ENCODE data around the gene GAPVD1. TPM values are rescaled to one million over a fixed set of nuclear protein-coding genes. Genes with fewer than 3 reads are reported as not detected.
"Not testable (repeated sequence)": the region's sequence is repeated elsewhere in the genome, so short reads cannot be mapped to it uniquely, and the experiment has no call there.

The GAPVD1 gene
- total RNA-seq, 1 donor from 2014 or later = 44.0 TPM

DNA sequence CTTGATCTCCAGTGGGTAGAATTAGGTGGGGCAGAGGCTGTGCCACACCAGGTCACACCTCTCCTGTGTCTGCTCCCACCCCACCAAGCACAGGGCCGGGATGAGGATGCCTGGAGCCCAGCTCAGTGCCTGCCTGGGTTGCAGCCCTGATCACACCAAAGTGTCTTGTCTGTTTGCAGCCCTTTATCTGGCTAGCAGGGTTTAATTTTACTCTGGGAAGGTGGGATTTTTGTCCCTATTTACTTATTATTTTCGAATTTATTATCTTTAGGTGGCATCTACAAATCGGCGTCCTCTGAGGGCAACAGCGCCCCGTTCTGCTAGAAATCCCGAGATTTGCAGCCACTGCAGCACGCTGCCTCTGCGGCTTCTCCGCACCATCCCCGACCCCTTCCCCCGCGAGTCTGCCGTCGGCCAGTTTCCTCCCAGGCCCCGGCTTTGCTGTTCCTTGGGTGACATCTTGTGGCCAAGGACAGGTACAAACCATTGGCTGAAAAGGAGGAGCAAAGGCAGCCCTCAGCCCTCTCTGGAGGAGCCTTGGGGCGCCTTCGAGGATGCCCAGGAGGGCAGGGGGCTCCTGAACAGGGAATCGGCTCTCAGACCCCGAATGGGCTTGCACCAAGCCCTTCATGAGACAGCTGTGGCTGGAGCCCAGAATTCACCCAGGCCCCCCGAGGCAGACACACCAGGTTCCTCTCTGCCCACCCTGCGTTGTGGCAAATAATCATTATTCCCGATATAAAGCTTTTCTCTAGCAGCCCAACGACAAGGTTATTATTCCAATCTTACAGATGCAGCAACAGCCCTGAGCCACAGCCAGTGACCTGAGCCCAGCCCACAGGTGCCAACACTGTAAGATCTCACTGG lies 113.0 kb downstream of the GAPVD1 start:
- peak; percentile 45 to 72 for DNase-seq (ENCODE audit: low read depth in 2 of 2)

DNA sequence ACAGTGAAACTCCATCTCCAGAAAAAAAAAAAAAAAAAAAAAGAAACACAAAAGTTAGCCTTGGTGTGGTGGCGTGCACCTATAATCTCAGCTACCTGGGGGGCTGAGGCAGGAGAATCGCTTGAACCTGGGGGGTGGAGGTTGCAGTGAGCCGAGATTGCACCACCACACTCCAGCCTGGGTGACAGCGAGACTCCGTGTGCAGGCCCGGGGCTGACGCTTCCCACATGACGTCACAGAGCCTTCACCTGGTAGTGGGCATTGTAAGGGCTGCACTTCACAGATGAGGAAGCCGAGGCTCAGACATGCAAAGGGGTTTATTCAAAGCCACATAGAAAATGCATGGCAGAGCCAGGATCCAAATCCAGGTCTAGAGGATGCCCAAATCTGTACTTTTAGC lies 114.2 kb downstream of the GAPVD1 start:
- DNase-seq (ENCODE audit: low read depth in 2 of 2) = no peak

DNA sequence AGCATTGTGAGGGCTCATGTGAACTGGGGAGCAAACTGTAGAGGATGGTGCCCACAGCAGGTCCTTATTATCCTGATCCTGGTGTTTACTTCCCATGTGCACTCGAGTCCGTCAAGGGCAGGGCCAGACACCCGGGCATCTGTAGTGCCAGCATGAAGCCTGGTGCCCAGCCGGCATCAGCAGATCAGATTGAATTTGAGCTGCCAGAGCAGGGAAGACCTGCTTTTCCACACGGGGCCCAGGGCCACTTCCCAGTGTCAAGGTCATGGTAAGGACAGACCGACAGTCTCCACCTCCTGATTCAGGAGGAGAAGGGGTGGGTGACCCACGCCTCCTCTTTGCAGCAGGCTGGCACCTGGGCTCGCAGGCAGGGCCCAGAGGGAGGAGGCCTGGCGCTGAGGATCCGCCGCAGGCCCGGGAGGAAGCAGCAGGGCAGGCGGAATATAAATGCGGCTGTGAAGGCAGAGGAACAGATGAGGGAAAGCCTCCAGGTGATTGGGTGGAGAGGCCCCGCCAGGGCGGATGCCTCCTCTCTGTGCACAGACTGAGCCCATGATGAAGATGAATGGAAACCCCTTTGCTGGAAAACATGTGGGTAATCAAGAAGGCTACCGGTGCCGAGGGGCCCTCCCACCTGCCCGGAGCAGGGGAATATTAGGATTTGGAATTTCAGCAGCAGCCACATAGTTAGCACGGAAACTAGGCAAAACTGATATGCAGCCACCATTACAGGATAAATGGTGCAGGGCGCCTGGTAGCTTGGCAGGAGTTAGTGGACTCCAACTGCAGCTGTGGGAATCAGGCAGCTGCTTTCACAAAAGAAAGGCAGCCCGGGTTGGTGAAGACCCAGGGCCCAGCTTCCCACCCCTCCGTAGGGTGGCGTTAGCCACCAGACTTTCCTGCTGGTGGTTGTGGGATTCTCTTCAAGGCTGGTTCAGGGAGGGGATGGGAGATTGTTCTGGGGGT lies 114.9 kb downstream of the GAPVD1 start:
- DNase-seq (ENCODE audit: low read depth in 2 of 2) = no peak

DNA sequence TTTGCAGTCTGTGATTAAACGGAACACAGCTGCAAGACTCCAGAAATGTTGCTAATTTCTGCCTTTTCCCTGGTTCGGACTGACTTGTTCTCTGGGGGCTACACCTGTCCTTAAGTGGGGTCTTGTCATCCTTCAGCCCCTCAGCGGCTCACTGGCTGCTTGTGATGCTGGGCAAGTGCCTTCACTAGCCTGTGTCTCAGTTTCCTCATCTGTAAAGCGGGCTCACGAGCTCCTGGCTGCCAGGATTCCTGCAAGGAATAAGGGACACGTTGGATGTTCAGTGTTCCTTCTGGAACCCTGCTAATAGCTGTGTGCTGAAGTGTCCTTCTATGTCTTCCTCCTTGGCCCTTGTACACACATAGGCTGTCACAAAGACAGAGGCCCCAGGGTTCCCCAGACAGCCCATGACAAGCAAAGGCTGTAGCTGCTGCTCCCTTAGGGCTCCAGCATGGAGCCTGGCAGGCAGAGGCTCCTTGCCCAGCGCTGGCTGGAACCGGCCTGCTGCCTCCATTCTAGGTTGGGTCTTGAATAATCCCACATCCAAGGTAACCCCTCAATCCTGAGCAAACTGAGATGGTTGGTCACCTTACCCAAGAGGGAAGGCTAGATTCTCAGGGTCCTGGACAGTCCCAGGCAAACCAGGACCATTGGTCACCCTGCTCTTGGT lies 116.1 kb downstream of the GAPVD1 start:
- DNase-seq (ENCODE audit: low read depth in 2 of 2) = no peak

DNA sequence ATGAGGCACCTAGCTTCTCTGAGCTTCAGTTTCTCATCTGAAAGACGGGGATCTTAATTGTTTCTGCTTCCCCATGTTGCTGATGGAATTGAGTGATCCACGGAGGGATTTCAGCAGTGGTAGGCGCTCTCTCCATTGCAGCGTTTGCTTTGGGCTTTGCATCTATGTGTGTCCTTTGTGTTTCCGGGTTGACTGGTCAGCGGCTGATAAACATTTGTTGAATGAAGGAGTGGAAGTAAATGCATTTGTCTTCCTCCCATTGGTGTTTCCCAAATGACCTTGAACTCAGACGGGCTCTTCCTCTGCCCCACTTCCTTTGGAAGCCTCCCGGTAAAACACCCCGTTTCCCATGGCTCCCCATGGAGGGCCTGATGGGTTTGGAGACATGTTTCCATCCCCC lies 117.2 kb downstream of the GAPVD1 start:
- no peak for DNase-seq (ENCODE audit: low read depth in 2 of 2)

DNA sequence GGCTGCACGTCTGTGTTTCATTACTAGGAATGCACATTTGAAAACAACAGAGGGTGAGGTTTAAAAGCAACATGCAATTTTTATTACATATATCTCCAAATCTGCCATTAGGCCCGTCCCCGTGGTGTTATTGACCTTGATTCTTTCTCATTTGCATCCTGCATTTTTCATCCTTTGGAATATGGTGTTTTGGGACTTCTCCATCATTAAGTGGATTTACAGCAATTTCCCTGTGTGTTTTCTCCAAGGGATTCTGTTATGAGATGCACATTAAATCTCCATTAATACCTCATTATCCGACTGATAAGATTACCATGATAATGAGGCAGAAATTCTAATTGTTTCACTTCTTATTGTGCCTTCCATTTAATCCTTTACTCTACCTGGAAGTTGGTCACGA lies 117.6 kb downstream of the GAPVD1 start:
- no peak for DNase-seq (ENCODE audit: low read depth in 2 of 2)

DNA sequence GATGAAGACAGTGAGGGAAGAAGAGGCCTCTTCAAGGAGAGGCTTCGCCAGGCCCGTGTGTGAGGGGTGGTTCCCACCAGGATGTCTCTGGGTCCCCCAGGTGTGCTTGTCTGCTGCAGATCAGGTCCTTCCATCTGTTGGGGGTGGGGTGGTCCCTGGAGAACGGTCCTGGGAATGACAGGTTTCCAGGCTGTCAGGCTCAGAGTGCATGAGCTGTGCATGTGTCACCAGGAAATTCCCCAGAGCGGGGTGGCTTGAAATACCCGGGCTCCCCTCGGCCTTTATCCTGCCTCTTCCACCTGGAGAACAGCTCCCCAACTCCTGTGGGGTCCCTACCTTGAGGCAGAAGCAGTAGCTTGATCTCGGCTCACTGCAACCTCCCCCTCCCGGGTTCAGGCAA lies 118.8 kb downstream of the GAPVD1 start:
- no peak for DNase-seq (ENCODE audit: low read depth in 2 of 2)

DNA sequence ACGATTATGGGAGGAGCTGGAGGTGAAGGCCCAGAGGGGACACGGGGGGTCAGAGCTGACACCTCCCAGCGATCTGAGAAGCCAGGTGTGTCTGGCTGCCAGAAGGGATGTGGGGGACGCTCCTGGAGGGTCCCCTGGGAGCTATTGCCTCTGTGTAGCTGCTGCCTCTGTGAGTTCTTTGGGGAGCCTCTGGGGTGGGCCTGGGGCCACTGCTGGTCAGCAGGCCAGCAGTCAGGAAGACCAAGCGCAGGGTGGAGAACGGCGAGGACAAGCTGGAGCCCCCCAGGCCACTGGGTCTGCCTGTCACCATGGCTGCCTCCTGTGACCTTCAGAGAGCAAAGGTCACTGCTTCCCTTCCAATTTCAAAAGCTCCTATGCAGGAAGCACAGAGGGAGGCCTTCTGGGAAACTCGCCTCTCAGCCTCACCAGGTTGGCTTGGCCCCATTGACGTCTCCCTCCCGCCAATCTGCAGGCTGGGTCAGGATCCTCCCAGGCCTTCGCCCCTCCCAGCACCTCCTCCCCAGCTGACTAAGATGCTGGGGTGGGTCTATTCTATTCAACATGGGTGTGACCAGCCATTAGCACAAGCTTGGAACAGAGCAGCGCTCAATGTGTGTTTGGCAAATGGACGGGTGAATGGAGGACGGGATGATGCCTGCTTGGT lies 126.4 kb downstream of the GAPVD1 start:
- DNase-seq (ENCODE audit: low read depth in 2 of 2) = no peak

DNA sequence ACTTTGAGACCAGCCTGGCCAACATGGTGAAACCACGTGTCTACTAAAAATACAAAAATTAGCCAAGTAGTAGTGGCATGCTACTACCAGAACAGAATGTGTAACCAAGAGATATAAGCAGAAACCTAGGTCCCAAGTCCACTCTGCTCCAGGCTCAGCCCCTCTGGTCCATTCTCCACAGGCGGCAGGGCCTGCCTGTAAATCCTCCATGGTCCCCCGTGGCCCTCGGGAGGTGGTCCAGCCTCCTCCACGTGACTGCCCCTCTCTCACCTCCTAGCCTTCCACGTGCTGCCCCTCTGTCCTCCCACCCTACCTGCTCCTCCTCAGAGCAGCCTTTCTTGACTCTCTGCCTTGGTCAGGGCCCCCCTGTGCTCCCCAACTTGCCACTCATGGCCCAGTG lies 127.4 kb downstream of the GAPVD1 start:
- DNase-seq (ENCODE audit: low read depth in 2 of 2) = no peak

DNA sequence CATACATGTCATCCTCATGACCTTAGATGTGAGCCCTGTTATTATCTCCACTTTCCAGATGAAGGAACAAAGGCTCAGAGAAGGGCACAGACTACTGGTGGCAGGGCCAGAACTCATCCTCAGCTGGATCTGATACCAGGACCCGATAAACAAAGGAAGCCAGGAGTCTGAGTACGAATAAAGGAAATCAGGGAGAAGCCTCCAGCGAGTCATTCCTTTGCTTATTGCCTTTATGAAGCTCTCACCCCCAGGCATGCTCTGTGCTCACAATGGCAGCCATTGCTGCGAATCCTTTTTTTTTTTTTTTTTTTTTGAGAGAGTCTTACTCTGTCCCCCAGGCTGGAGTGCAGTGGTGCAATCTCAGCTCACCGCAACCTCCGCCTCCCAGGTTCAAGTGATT lies 130.1 kb downstream of the GAPVD1 start:
- no peak for DNase-seq (ENCODE audit: low read depth in 2 of 2)

DNA sequence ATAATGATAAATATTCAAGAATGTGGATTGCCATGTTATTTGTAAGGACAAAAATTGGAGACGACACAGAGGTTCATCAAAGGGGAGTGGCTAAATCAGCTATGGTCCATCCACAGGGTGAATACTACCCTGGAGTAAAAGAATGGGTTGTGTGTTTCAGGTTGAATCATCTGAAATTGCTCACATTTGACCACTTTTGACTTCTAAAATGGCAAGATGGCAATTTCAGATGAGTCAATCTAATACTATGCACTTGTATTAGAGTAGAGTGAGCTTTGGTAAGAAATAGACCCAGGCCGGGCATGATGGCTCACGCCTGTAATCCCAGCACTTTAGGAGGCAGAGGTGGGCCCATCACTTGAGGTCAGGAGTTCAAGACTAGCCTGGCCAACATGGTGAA lies 131.8 kb downstream of the GAPVD1 start:
- no peak for DNase-seq (ENCODE audit: low read depth in 2 of 2)

DNA sequence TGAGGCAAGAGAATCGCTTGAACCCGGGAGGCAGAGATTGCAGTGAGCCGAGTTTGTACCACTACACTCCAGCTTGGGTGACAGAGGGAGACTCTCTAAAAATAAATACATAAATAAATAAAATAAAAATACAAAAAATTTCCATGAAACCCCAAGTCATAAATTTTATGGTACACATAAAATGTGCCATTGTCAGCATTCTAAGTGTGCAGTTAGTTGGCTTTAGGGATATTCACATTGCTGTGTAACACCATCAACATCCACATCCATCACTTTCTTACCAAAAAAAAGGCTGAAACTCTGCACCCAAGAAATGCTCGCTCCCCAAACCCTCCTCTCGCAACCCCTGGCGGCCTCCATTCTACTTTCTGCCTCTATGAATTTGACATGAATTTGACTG lies 135.2 kb downstream of the GAPVD1 start:
- no peak for DNase-seq (ENCODE audit: low read depth in 2 of 2)

DNA sequence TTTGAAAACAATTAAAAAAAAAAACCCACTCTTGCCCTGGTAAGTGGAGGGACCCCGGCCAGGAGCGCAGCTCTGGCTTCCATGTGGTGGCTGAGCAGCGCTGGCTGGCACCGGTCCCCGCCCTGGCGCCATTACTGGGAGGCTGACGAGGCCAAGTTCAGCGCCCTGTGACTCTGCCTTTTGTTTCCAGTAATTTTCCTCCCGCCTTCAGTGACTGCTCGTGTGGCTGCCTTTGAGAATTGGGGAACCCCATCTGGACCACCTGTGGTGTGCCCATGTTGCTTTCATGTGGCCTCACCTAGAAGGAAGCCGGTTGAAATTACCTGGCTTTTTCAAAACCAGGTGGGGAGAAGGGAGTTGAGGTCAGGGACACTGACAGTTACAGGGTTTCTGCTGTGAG lies 136.1 kb downstream of the GAPVD1 start:
- no peak for DNase-seq (ENCODE audit: low read depth in 2 of 2)

DNA sequence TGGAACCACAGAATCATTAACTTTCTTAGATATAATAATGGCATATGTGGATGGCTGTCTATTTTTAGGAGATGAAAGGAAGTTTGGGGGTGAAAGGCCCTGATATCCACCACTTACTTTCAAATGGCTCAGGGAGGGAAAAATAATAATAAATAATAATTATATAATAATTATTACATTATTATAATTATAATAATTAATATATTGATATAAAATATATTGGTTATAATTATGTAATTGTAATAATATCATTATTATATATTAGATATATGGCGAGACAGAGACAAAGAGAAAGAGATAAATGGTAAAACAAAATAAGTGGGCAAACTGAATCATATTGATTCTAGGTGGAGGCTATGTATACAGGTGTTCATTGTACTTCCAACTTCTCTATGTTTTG lies 136.6 kb downstream of the GAPVD1 start:
- DNase-seq (ENCODE audit: low read depth in 2 of 2) = no peak

DNA sequence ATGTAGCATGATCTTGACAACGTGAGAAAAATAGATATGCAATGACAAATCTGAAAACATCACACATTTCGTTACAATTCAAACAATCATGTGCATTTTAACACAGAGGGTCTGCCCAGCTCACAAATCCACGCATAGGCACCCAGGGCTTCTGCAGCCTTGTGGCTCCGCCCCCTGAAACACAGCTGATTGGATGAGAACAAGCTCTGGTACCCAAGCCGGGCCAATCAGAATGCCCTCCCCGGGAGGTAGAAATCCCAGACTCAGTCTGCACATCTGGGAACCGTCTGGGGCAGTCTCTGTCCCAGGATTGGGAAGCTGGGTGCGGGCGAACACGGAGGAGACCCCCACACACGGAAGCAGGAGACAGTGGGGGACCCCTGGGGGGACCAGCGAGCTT lies 137.5 kb downstream of the GAPVD1 start:
- no peak for DNase-seq (ENCODE audit: low read depth in 2 of 2)

DNA sequence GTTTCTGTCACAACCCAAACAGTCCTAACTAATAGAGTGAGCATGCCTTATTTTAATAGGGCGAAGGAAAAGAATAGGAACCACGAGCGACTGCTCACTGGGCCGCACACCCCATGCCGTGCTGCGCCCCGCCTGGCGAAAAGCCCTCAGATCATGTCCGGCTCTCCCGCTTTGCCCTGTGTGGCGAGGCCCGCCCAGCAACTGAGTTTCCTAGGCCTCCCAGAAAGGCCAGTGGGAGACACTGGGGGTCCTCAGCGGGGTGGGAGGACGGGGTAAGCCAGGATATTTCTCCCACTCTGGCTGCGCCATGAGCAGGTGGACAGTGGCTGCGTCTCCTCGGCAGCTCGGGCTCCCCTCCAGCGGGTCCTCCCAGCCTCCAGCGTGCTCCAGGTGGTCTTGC lies 138.0 kb downstream of the GAPVD1 start:
- DNase-seq (ENCODE audit: low read depth in 2 of 2) = no peak

DNA sequence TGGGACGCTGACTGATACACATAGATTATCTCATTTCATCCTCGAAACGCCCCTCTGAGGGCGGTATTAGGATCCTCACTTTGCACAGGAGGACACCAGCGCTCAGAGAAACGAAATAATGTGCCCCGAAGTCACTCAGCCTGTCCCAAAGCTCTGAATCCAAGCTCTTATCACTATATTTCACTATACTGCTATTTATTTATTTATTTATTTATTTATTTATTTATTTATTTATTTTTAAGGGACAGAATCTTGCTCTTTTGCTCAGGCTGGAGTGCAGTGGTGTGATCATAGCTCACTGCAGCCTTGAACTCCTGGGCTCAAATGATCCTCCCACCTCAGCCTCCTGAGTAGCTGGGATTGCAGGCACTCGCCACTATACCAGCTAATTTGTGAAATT lies 138.6 kb downstream of the GAPVD1 start:
- not testable (repeated sequence) for DNase-seq (ENCODE audit: low read depth in 2 of 2)

DNA sequence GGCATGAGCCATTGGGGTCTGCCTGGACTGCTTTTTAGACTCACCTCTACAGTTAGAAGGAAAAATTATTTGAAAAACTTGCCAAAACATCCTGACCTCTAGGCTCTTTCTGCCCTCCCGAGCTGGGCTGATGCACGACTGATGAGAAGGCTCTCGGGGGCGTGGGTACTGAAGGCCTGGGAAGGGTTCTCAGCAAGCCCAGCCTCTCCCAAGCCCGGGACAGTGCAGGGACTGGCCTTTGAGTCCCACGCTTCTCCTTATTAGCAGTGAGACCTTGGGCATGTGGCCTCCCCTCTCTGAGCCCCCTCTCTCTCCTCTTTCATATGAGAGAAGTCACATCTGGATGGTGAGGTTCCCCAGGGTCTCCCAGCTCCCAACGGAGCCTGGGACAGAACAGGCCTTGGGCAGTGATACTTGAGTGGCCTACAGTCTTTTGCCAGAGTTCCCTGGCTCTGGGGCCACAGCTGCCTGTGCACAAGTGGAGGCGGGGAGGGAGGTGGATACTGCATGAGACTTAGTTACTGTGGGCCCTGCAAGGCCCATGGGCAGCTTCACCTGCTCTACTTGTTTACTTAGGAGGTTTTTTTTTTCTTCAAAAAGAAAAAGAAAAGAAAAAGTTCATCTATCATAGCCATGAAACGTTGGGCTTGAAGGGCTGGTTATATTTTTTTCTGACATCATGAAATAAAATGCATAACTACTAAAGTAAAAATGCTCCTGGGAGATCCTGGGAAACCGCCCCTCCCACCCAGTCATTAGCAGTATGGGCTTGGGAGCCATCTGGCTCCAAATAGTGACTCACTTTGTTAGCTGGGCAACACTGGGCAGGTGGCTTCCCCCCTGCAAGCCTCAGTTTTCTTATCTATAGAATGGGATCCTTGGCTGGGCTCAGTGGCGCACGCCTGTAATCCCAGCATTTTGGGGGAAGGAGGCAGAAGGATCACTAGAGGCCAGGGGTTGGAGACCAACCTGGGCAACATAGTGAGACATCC lies 139.4 kb downstream of the GAPVD1 start:
- DNase-seq (ENCODE audit: low read depth in 2 of 2) = no peak

DNA sequence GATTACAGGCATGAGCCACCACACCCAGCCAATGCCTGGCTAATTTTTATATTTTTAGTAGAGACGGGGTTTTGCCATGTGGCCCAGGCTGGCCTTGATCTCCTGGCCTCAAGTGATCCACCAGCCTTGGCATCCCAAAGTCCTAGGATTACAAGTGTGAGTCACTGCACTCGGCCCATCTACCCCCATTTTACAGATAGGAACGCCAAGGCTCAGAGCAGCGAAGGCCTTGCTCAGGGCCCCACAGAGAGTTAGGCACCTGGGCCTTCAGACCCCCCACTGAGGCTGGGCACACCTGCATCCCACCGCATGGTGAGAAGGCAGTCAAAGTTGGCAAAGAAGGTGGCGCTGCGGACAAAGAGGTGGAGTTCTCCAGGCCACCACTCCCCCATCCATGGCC lies 143.1 kb downstream of the GAPVD1 start:
- DNase-seq (ENCODE audit: low read depth in 2 of 2) = no peak

All from dermis microvascular lymphatic vessel endothelial cell (primary cell).